H1 (cell line): ENCODE results near the gene VAMP2. TPM values are rescaled to one million over a fixed set of nuclear protein-coding genes. Genes with fewer than 3 reads are reported as not detected.
A peak's percentile ranks its signal among the peaks of the same experiment; 100 is the strongest.

ENCODE experiments used
- JUN ChIP-seq: IDR thresholded peaks from 2 replicates; pipeline ENCODE4 v1.6.1; 2011; ENCODE audit warnings: low read depth, mild to moderate bottlenecking, improper control_type of control experiment, low read length
- MAX ChIP-seq: IDR thresholded peaks from 2 replicates; pipeline ENCODE4 v1.6.1; 2012; ENCODE audit warnings: inconsistent platforms
- NRF1 ChIP-seq: IDR thresholded peaks from 2 replicates; pipeline ENCODE4 v1.6.1; 2011; ENCODE audit warnings: mild to moderate bottlenecking, low read depth, low read length, improper control_type of control experiment
- POLR2AphosphoS5 ChIP-seq: IDR thresholded peaks from 2 replicates; pipeline ENCODE4 v1.6.1; 2011; ENCODE audit warnings: low read depth, low read length
- POU5F1 ChIP-seq: IDR thresholded peaks from 2 replicates; pipeline ENCODE4 v1.6.1; 2011; ENCODE audit warnings: low read depth, mild to moderate bottlenecking, low read length, moderate library complexity
- RAD21 ChIP-seq, 2 experiments: IDR thresholded peaks in 1 of 2; conservative IDR thresholded peaks in 1 of 2; 2 replicates each; pipeline ENCODE4 v1.6.1; 2011; ENCODE audit warnings: low read depth in 2 of 2, low read length in 2 of 2, improper control_type of control experiment in 1 of 2, inconsistent platforms in 1 of 2, mild to moderate bottlenecking in 1 of 2, moderate library complexity in 1 of 2
- RBBP5 ChIP-seq: IDR thresholded peaks from 2 replicates; pipeline ENCODE4 v1.7.1; 2012; ENCODE audit warnings: low read depth, mild to moderate bottlenecking, inconsistent platforms, low read length, moderate library complexity, borderline replicate concordance
- SP2 ChIP-seq: IDR thresholded peaks from 2 replicates; pipeline ENCODE4 v1.6.1; 2012; ENCODE audit warnings: mild to moderate bottlenecking, low read length, inconsistent platforms
- polyA plus RNA-seq, 7 experiments: library from polyadenylated mRNA; depleted of rRNA in 3 of 7; stranded (reverse) in 5 of 7; unstranded in 2 of 7; fragments of >200 nt in 5 of 7; fragments of 200-250 nt in 2 of 7; gene quantifications; 1 replicate in 5 of 7; 2 replicates in 1 of 7; 4 replicates in 1 of 7; pipeline versions ENCODE4 v1.2.1 to v1.2.3, GENCODE V29; 2011 to 2013; ENCODE audit warnings: missing spikeins in 2 of 7, mixed read lengths in 2 of 7
- total RNA-seq: library from RNA; stranded (reverse); fragmentation: NEBNext Ultra II Directional; extraction: Animal tissue kit (Norgen Biotek cat#: 25700); gene quantifications from 2 replicates; pipeline ENCODE4 v1.2.1, GENCODE V29; 2021
- TF ChIP-seq, protein P1 (sequence below): fragments of 300-600 bp; sonication (generic); IDR thresholded peaks from 2 replicates; pipeline ENCODE4 v1.7.1; 2012; ENCODE audit warnings: low read length, moderate library complexity, mild to moderate bottlenecking, inconsistent platforms; ENCODE audit not compliant: insufficient replicate concordance

The VAMP2 gene
- total and polyA plus RNA-seq, 2 of the 8 experiments (the other 6 are each of a cell fraction or from before 2014, with no cell fraction given), result 19.3 to 20.5 TPM

DNA sequence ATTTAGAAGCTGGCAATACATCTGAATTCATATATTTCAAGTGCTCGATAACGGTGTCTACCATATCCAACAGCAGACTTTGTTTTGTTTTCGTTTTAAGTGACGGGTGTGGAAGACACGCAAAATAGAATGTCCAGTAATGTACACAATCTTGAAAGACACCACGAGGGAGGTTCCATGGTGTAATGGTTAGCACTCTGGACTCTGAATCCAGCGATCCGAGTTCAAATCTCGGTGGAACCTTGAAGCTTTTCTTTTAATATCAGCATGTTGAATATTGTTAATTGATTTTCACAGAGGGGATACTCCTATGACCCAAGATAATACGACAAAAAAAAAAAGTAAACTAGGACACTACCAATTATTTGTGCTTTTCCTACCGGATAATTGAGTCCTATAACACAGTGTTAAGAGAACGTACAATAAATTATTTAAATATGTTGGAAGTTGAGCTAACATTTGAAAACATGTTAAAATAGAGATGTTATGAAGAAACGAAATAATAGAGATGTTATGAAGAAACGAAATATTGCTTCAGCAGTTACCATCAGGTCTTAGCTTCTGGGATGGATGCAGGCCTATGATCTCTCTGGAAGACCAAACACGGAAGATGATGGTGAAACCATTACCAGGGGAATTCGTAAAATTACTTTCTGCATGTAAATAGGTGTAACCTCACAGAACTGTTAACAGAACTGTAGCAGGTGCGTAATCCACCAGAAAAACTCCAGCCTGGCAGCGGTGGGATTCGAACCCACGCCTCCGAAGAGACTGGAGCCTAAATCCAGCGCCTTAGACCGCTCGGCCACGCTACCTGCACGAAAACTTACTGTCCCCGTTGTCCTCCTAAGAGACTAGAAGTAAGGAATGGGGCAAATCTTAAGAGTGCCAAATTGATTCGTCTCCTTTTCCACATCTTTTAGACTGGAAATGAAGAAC is 42.9 kb downstream of the VAMP2 start (continued):
- TF ChIP-seq, protein P1, sequence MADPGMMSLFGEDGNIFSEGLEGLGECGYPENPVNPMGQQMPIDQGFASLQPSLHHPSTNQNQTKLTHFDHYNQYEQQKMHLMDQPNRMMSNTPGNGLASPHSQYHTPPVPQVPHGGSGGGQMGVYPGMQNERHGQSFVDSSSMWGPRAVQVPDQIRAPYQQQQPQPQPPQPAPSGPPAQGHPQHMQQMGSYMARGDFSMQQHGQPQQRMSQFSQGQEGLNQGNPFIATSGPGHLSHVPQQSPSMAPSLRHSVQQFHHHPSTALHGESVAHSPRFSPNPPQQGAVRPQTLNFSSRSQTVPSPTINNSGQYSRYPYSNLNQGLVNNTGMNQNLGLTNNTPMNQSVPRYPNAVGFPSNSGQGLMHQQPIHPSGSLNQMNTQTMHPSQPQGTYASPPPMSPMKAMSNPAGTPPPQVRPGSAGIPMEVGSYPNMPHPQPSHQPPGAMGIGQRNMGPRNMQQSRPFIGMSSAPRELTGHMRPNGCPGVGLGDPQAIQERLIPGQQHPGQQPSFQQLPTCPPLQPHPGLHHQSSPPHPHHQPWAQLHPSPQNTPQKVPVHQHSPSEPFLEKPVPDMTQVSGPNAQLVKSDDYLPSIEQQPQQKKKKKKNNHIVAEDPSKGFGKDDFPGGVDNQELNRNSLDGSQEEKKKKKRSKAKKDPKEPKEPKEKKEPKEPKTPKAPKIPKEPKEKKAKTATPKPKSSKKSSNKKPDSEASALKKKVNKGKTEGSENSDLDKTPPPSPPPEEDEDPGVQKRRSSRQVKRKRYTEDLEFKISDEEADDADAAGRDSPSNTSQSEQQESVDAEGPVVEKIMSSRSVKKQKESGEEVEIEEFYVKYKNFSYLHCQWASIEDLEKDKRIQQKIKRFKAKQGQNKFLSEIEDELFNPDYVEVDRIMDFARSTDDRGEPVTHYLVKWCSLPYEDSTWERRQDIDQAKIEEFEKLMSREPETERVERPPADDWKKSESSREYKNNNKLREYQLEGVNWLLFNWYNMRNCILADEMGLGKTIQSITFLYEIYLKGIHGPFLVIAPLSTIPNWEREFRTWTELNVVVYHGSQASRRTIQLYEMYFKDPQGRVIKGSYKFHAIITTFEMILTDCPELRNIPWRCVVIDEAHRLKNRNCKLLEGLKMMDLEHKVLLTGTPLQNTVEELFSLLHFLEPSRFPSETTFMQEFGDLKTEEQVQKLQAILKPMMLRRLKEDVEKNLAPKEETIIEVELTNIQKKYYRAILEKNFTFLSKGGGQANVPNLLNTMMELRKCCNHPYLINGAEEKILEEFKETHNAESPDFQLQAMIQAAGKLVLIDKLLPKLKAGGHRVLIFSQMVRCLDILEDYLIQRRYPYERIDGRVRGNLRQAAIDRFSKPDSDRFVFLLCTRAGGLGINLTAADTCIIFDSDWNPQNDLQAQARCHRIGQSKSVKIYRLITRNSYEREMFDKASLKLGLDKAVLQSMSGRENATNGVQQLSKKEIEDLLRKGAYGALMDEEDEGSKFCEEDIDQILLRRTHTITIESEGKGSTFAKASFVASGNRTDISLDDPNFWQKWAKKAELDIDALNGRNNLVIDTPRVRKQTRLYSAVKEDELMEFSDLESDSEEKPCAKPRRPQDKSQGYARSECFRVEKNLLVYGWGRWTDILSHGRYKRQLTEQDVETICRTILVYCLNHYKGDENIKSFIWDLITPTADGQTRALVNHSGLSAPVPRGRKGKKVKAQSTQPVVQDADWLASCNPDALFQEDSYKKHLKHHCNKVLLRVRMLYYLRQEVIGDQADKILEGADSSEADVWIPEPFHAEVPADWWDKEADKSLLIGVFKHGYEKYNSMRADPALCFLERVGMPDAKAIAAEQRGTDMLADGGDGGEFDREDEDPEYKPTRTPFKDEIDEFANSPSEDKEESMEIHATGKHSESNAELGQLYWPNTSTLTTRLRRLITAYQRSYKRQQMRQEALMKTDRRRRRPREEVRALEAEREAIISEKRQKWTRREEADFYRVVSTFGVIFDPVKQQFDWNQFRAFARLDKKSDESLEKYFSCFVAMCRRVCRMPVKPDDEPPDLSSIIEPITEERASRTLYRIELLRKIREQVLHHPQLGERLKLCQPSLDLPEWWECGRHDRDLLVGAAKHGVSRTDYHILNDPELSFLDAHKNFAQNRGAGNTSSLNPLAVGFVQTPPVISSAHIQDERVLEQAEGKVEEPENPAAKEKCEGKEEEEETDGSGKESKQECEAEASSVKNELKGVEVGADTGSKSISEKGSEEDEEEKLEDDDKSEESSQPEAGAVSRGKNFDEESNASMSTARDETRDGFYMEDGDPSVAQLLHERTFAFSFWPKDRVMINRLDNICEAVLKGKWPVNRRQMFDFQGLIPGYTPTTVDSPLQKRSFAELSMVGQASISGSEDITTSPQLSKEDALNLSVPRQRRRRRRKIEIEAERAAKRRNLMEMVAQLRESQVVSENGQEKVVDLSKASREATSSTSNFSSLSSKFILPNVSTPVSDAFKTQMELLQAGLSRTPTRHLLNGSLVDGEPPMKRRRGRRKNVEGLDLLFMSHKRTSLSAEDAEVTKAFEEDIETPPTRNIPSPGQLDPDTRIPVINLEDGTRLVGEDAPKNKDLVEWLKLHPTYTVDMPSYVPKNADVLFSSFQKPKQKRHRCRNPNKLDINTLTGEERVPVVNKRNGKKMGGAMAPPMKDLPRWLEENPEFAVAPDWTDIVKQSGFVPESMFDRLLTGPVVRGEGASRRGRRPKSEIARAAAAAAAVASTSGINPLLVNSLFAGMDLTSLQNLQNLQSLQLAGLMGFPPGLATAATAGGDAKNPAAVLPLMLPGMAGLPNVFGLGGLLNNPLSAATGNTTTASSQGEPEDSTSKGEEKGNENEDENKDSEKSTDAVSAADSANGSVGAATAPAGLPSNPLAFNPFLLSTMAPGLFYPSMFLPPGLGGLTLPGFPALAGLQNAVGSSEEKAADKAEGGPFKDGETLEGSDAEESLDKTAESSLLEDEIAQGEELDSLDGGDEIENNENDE, result no peak
- TF ChIP-seq POLR2AphosphoS5, result no peak
- TF ChIP-seq RBBP5, result no peak
- no peak for TF ChIP-seq SP2
- TF ChIP-seq POU5F1, result 0 out of 2 replicates have a peak, but pooled peaks have one; percentile 48
- no peak for TF ChIP-seq RAD21 (IDR thresholded peaks at IDR 0.05 in 1 of 2, conservative IDR thresholded peaks at IDR 0.05 in 1 of 2; ENCODE audit: low read depth in 2 of 2, low read length in 2 of 2)
- TF ChIP-seq NRF1, result peak; percentile 25; the same call in 1 of the 2 replicates
- TF ChIP-seq MAX, result 0 out of 2 replicates have a peak, but pooled peaks have one; percentile 12
- TF ChIP-seq JUN, result no peak
